BLaER1 treated with 17β-estradiol and CSF1 and Interleukin-3, amounts not matched to agents 10 nM and 100 nM (cell line): ENCODE data around the gene ARSG.

Source experiments
- H3K27ac ChIP-seq, 11 experiments: shearing (Covaris generic); formaldehyde crosslinking; 2 replicates each; pipeline ENCODE4 v1.8.1; 2022
- H3K27me3 ChIP-seq, 11 experiments: shearing (Covaris generic); formaldehyde crosslinking; 2 replicates each; pipeline ENCODE4 v1.8.1; 2022
- H3K36me3 ChIP-seq, 11 experiments: shearing (Covaris generic); formaldehyde crosslinking; 2 replicates each; pipeline ENCODE4 v1.8.1; 2022
- H3K4me1 ChIP-seq, 10 experiments: shearing (Covaris generic); formaldehyde crosslinking; 2 replicates each; pipeline ENCODE4 v1.8.1; 2022
- H3K4me2 ChIP-seq, 11 experiments: shearing (Covaris generic); formaldehyde crosslinking; 2 replicates each; pipeline ENCODE4 v1.8.1; 2022
- H3K4me3 ChIP-seq, 10 experiments: shearing (Covaris generic); formaldehyde crosslinking; 2 replicates each; pipeline ENCODE4 v1.8.1; 2022
- H3K9ac ChIP-seq, 11 experiments: shearing (Covaris generic); formaldehyde crosslinking; 2 replicates each; pipeline ENCODE4 v1.8.1; 2022
- H3K9me3 ChIP-seq, 11 experiments: shearing (Covaris generic); formaldehyde crosslinking; replicated peaks in 1 of 11; 2 replicates each; pipeline ENCODE4 v1.8.1; 2022
- H4K20me1 ChIP-seq, 11 experiments: shearing (Covaris generic); formaldehyde crosslinking; 2 replicates each; pipeline ENCODE4 v1.8.1; 2022
- Cebpa-rat ChIP-seq, 11 experiments: shearing (Covaris generic); IDR thresholded peaks; 2 replicates each; pipeline ENCODE4 v1.8.1; 2022

ARSG gene

DNA sequence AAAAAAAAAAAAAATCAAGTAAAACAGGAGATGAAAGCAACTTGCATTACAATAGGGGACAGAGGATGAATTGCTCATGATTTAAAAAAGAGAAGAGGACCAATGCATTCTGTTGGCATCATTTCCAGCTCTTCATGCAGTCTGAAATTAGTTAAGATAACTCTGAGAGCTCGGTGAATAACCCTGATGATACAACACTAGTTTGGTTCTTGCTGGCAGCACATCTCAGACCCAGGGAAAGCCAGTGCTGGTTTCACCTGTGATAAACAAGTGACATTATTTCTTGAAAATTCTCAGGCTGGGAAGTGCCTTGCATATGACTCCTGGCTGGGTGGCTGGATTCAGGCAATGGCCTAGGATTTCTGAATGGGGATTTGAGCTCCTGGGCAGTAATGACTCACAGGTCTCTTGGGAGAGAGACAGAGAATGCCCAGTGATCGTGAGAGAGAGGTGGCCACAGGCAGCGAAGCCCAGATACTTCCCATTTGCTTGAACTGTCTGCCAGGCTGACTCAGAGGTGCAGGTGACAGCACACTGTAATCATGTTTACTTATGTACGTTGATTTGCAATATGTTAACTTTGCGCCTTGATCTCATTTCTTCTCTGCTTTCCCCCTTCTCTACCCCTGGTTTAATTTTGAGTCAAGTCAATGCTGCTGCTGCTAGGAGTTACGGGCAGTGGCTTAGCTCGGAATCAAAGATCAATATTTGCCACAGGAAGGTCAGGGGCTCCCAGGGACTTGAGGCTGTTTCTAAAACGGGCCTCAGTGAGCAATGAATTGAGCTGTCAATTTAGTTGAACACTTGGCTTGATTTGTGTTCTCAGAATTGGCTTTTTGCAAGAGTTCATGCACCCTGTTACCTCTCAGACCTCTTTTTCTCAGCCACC, 27.1 kb downstream of the ARSG start:
- H3K27ac ChIP-seq: peak overlapping the region in 8 of 11 experiments; percentile 13 to 86 (median 42); a peak in 12 of 22 replicates
- H3K4me1 ChIP-seq: peaks cover 41 to 76% (median 73%) of the 10 kb centered on the region in 10 experiments
- 0 out of 22 replicates have a peak, but pooled peaks cover 0 to 1% (median 0%) of the 10 kb centered on the region in 11 experiments for H3K9me3 ChIP-seq
- H4K20me1 ChIP-seq: no peaks in the 10 kb centered on the region
- TF ChIP-seq Cebpa-rat (IDR thresholded peaks at IDR 0.05): no peak
- no peaks in the 10 kb centered on the region; a peak in 1 of 22 replicates for H3K27me3 ChIP-seq
- H3K4me3 ChIP-seq: 0 out of 20 replicates have a peak overlapping the region, but pooled peaks of 1 of the 10 experiments have one; percentile 14
- peak overlapping the region in 3 of 11 experiments; percentile 22 to 52 (median 51); a peak in 4 of 22 replicates for H3K9ac ChIP-seq
- H3K36me3 ChIP-seq: no peaks in the 10 kb centered on the region
- peak overlapping the region; percentile 56 to 90 (median 77) for H3K4me2 ChIP-seq

- Histone ChIP-seq H3K4me1 (peaks cover 37 to 74% (median 61%) of the 10 kb centered on the region in 10 experiments), H3K27me3 (no peaks in the 10 kb centered on the region; a peak in 1 of 22 replicates), H3K4me2 (peak overlapping the region; percentile 56 to 90 (median 77)), H3K9ac (peak overlapping the region in 4 of 11 experiments; percentile 13 to 60 (median 52); a peak in 4 of 22 replicates), H3K9me3 (peaks cover 0 to 14% (median 6%) of the 10 kb centered on the region in 11 experiments; a peak in 17 of 22 replicates), H3K36me3 (peaks cover 0 to 4% (median 0%) of the 10 kb centered on the region in 11 experiments; a peak in 1 of 22 replicates), H4K20me1 (no peaks in the 10 kb centered on the region), H3K27ac (peak overlapping the region in 9 of 11 experiments; percentile 8 to 86 (median 38); a peak in 13 of 22 replicates), H3K4me3 (0 out of 20 replicates have a peak overlapping the region, but pooled peaks of 1 of the 10 experiments have one; percentile 14)
- TF ChIP-seq Cebpa-rat (IDR thresholded peaks at IDR 0.05): no peak
Measured at GRCh38 chr17:68319410-68320162, 28.3 kb downstream of the ARSG start.

DNA sequence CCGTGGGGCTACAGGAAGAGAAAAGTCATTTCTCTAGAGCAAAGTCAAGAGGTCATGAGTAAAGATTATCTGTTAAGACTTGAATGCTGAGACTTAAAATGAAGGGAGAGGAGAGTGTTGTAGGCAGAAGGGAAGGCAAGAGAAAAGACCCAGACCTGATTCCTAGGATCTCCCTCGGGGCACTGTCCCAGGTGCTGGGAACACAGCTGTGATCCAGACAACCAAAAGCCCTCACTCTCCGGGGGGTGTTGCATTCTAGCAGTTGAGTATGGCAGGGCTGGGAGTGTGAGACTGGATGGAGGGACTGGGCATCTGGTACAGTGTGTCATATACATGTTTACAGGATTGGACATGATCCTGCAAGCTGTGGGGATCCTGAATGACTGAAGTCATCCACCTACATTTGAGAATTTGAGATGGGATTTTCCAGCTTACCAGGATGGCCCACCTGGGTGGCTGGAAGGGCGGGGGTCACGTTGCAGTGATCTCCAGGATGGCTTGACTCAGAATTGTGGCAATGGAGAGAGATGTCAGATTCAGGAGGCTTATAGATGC, 29.1 kb downstream of the ARSG start:
- peaks cover 0 to 22% (median 13%) of the 10 kb centered on the region in 11 experiments; a peak in 18 of 22 replicates for H3K9me3 ChIP-seq
- H3K9ac ChIP-seq: no peak overlapping the region; a peak in 1 of 22 replicates
- no peaks in the 10 kb centered on the region for H4K20me1 ChIP-seq
- H3K27ac ChIP-seq: peak overlapping the region in 6 of 11 experiments; percentile 32 to 86 (median 60); a peak in 8 of 22 replicates
- TF ChIP-seq Cebpa-rat (IDR thresholded peaks at IDR 0.05): no peak
- H3K4me3 ChIP-seq: no peak overlapping the region
- peaks cover 0 to 9% (median 0%) of the 10 kb centered on the region in 11 experiments; a peak in 1 of 22 replicates for H3K36me3 ChIP-seq
- H3K4me1 ChIP-seq: peaks cover 30 to 65% (median 53%) of the 10 kb centered on the region in 10 experiments
- H3K4me2 ChIP-seq: peak overlapping the region in 10 of 11 experiments; percentile 56 to 90 (median 78); a peak in 17 of 22 replicates
- no peaks in the 10 kb centered on the region; a peak in 1 of 22 replicates for H3K27me3 ChIP-seq

DNA sequence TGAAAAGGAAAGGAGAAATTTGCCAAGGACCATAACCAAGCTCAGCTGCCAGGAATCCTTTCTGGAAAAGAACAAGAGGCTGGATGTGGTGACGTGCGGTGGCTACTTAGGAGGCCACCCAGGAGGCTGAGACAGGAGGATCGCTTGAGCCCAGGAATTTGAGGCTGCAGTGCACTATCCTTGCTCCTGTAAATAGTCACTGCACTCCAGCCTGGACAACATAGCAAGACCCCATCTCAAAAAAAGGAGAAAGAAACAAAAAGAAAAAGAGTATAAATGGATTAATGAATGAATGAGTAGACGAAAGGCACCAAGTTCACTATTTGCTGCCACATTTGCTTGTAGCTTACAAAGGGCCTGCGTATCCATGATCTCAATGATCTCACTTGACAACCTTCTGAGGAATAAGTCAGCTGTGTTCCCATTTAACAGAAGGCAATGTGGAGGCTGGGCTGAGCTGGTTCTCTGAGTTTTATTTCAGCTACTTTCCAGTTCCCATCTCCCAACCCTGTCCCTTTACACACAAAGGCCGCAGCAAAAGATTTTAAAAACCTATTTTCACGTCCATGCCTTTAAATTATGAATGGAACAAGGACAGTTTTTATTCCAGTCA, 29.8 kb downstream of the ARSG start:
- H3K4me3 ChIP-seq: no peak overlapping the region
- H3K4me1 ChIP-seq: peaks cover 30 to 59% (median 47%) of the 10 kb centered on the region in 10 experiments
- H4K20me1 ChIP-seq: no peaks in the 10 kb centered on the region
- peaks cover 0 to 28% (median 13%) of the 10 kb centered on the region in 11 experiments; a peak in 18 of 22 replicates for H3K9me3 ChIP-seq
- H3K4me2 ChIP-seq: peak overlapping the region in 2 of 11 experiments; percentile 87 to 90; a peak in 1 of 22 replicates
- no peaks in the 10 kb centered on the region; a peak in 1 of 22 replicates for H3K27me3 ChIP-seq
- no peak overlapping the region for H3K27ac ChIP-seq
- peaks cover 0 to 9% (median 0%) of the 10 kb centered on the region in 11 experiments; a peak in 1 of 22 replicates for H3K36me3 ChIP-seq
- no peak overlapping the region for H3K9ac ChIP-seq
- no peak for TF ChIP-seq Cebpa-rat (IDR thresholded peaks at IDR 0.05)

DNA sequence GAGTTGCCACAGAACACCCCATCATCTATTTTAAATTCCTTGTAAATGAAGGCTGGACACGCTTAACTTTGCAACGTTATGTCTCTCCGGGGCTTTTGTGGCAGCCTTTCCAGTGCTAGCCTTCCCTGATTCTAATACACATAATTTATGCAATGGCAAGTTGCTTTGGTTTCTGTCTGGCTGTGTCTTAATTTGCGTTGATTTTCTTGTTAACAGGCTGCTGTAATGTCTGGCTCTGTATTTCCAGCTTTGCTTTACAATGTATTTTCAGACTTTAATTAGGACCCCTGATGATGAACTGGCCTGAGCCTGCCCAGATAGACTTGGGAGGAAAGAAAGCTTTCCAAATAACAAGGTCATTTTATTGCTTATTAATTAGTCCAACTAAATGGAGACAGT, 30.3 kb downstream of the ARSG start:
- Histone ChIP-seq H3K27me3 (no peaks in the 10 kb centered on the region; a peak in 1 of 22 replicates), H3K4me2 (no peak overlapping the region), H3K36me3 (peaks cover 0 to 9% (median 0%) of the 10 kb centered on the region in 11 experiments; a peak in 1 of 22 replicates), H3K9ac (no peak overlapping the region), H3K4me3 (no peak overlapping the region), H3K27ac (no peak overlapping the region), H3K4me1 (peaks cover 30 to 54% (median 43%) of the 10 kb centered on the region in 10 experiments), H3K9me3 (peaks cover 0 to 30% (median 13%) of the 10 kb centered on the region in 11 experiments; a peak in 18 of 22 replicates), H4K20me1 (no peaks in the 10 kb centered on the region)
- no peak for TF ChIP-seq Cebpa-rat (IDR thresholded peaks at IDR 0.05)

DNA sequence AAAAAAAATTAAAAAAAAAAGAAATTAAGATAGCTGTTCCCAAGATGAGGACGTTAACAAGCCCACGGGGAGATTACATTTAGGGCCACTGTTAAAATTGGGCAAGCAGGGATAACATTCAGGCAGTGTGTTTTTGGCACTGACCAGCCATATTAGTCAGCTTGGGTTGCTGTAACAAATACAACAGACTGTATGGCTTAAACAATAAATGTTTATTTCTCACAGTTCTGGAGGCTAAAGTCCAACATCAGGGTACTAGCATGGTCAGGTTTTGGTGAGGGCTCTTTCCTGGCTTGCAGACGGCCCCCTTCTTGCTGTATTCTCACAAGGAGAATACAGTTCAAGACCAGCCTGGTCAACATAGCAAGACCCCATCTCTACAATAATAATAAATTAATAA, 31.3 kb downstream of the ARSG start:
- H3K9me3 ChIP-seq: peaks cover 0 to 30% (median 13%) of the 10 kb centered on the region in 11 experiments; a peak in 19 of 22 replicates
- no peak overlapping the region for H3K9ac ChIP-seq
- no peaks in the 10 kb centered on the region for H3K27me3 ChIP-seq
- H3K27ac ChIP-seq: no peak overlapping the region
- H4K20me1 ChIP-seq: no peaks in the 10 kb centered on the region
- H3K4me2 ChIP-seq: no peak overlapping the region
- H3K4me3 ChIP-seq: no peak overlapping the region
- H3K4me1 ChIP-seq: peaks cover 24 to 43% (median 32%) of the 10 kb centered on the region in 10 experiments
- no peak for TF ChIP-seq Cebpa-rat (IDR thresholded peaks at IDR 0.05)
- H3K36me3 ChIP-seq: peaks cover 0 to 9% (median 0%) of the 10 kb centered on the region in 11 experiments; a peak in 1 of 22 replicates

GRCh38 chr17:68324114-68324513, 32.8 kb downstream of the ARSG start:
- Histone ChIP-seq H3K27ac (peak overlapping the region in 2 of 11 experiments; percentile 19 to 43; a peak in 4 of 22 replicates), H3K4me1 (peaks cover 11 to 28% (median 18%) of the 10 kb centered on the region in 10 experiments), H3K4me2 (peak overlapping the region in 7 of 11 experiments; percentile 15 to 33 (median 22); a peak in 9 of 22 replicates), H4K20me1 (no peaks in the 10 kb centered on the region), H3K27me3 (no peaks in the 10 kb centered on the region), H3K9ac (no peak overlapping the region), H3K36me3 (peaks cover 0 to 9% (median 0%) of the 10 kb centered on the region in 11 experiments; a peak in 1 of 22 replicates), H3K9me3 (peaks cover 4 to 33% (median 18%) of the 10 kb centered on the region in 11 experiments; a peak in 21 of 22 replicates), H3K4me3 (no peak overlapping the region)
- no peak for TF ChIP-seq Cebpa-rat (IDR thresholded peaks at IDR 0.05)
